Upper lobe of left lung (tissue), 6 donors: ENCODE data around the gene ARHGEF26. TPM values are rescaled to one million over a fixed set of nuclear protein-coding genes. Genes with fewer than 3 reads are reported as not detected.

Experiments
- ATAC-seq, 2 donors: fragments of 200-7000 bp; cut with Tn5 transposase; one replicate each; pipeline ENCODE4 v1.9.1; 2022; ENCODE audit warnings: mild to moderate bottlenecking in 2 of 2, moderate library complexity in 2 of 2; ENCODE audit not compliant: low FRiP score in 2 of 2
- DNase-seq, 2 donors: peaks; one replicate each; pipeline ENCODE4 v3.0.0-alpha.2; 2019 to 2020
- H3K27ac ChIP-seq, 4 donors: fragments of 200-600 bp; sonication (generic); one replicate each; pipeline ENCODE4 v1.5.1; 2016 to 2019
- H3K27me3 ChIP-seq, 4 donors: fragments of 200-600 bp; sonication (generic); one replicate each; pipeline ENCODE4 v1.5.1; 2017 to 2019
- H3K36me3 ChIP-seq, 4 donors: fragments of 200-600 bp; sonication (generic); one replicate each; pipeline ENCODE4 v1.5.1; 2016 to 2019
- H3K4me1 ChIP-seq, 4 donors: fragments of 200-600 bp; sonication (generic); one replicate each; pipeline ENCODE4 v1.5.1; 2018 to 2019
- H3K4me3 ChIP-seq, 4 donors: fragments of 200-600 bp; sonication (generic); one replicate each; pipeline ENCODE4 v1.5.1; 2017 to 2019; ENCODE audit warnings: mild to moderate bottlenecking in 2 of 4, moderate library complexity in 1 of 4
- H3K9me3 ChIP-seq, 4 donors: fragments of 200-600 bp; sonication (generic); one replicate each; pipeline ENCODE4 v1.5.1; 2018 to 2019
- EP300 ChIP-seq, 4 donors: sonication (generic); formaldehyde crosslinking; IDR thresholded peaks; one replicate each; pipeline ENCODE4 v1.5.1; 2017; ENCODE audit warnings: antibody characterized with exemption in 4 of 4, control low read depth in 2 of 4
- POLR2A ChIP-seq, 4 donors: fragments of 450-650 bp; IDR thresholded peaks; one replicate each; pipeline ENCODE4 v1.5.1; 2016 to 2017; ENCODE audit warnings: antibody characterized with exemption in 4 of 4, mild to moderate bottlenecking in 2 of 4
- POLR2AphosphoS5 ChIP-seq, 2 donors: sonication (generic); formaldehyde crosslinking; IDR thresholded peaks; one replicate each; pipeline ENCODE4 v1.5.1; 2017; ENCODE audit warnings: antibody characterized with exemption in 2 of 2
- WGBS, 2 donors: methylation state at CpG; one replicate each; pipeline ENCODE4 v1.1.5; 2017 to 2018; 5-methylcytosine and 5-hydroxymethylcytosine counted together
- total RNA-seq, 6 donors: library from RNA; depleted of rRNA in 4 of 6; stranded (reverse); fragments of >200 nt in 4 of 6; gene quantifications; one replicate each; pipeline versions ENCODE4 v1.1.0 to v1.2.1, GENCODE V29; 2016 to 2021
- TF ChIP-seq, protein P1 (sequence below), 6 experiments: fragments of 450-650 bp in 4 of 6; fragments of 200-600 bp in 2 of 6; sonication (generic) in 2 of 6; IDR thresholded peaks; one replicate each; pipeline ENCODE4 v1.5.1; 2016 to 2019; ENCODE audit warnings: antibody characterized with exemption in 6 of 6
- donor health status: DM: no; HTN: no; CAD: no; lungs with moderate emphysema.
- donor health status: DM: no; HTN: yes; CAD: no; lungs with severe emphysema.

ARHGEF26 gene
- total RNA-seq, 6 donors from 2014 or later: 49.3 to 110 (median 90.9) TPM

DNA sequence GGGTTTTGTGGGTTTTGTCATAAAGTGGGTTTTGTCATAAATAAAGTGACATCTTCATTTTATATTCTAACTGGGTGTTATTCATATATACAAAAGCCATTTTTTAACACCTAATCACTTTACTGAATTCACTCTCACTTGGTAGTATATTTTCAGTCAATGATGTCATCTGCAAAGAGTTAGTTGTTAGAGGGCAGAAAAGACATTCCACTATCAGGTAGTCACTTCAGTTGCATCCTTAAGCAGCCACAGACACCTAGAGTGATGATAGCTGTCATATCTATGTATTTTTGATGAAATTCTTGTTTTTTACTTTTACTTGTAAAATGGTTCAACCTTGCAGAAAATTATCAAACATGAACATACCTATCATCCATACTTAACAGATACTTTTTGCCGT lies 114.1 kb downstream of the ARHGEF26 start:
- H3K9me3 ChIP-seq: no peaks in the 10 kb centered on the region
- H3K27ac ChIP-seq: no peak overlapping the region
- no peak for TF ChIP-seq POLR2AphosphoS5 (IDR thresholded peaks at IDR 0.05)
- H3K36me3 ChIP-seq: peaks cover 0 to under 1% (median 0%) of the 10 kb centered on the region in 4 donors
- H3K4me1 ChIP-seq: peaks cover 0 to 12% (median 2%) of the 10 kb centered on the region in 4 donors
- no peak for DNase-seq
- WGBS, 2 donors: 91 to 100% methylated on average over 1 of the region's 1 CpG
- H3K4me3 ChIP-seq: no peak overlapping the region
- ATAC-seq: no peak
- no peaks in the 10 kb centered on the region for H3K27me3 ChIP-seq

DNA sequence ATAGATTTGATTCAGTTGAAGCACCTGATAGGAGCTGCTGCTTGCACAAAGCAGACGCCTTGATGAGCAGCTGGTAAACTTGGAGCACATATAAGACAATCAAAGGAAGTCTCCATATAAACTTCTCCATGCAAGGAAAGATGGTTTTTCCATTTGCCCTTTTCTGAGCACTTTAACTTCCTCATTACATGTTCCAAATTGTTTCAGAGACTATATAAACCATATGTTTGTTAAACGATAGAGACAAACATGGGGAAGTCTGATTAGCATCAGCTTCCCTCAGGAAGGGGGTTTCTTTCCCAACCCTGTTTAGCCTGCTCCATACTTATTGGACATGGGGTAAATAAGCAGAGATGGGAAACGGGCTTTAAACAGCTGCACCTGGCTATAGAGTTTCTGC lies 115.1 kb downstream of the ARHGEF26 start:
- WGBS, 2 donors: 47 to 52% methylated on average over 3 of the region's 3 CpGs
- Histone ChIP-seq H3K36me3 (peaks cover 0 to 5% (median under 1%) of the 10 kb centered on the region in 4 donors), H3K4me1 (peaks cover 0 to 7% (median 0%) of the 10 kb centered on the region in 4 donors), H3K27me3 (no peaks in the 10 kb centered on the region), H3K4me3 (no peak overlapping the region), H3K27ac (no peak overlapping the region), H3K9me3 (no peaks in the 10 kb centered on the region)
- ATAC-seq (no peak), DNase-seq (no peak)
- TF ChIP-seq EP300 (IDR thresholded peaks at IDR 0.05) (no peak), POLR2AphosphoS5 (IDR thresholded peaks at IDR 0.05) (no peak), POLR2A (IDR thresholded peaks at IDR 0.05) (no peak)
- TF ChIP-seq, protein P1, sequence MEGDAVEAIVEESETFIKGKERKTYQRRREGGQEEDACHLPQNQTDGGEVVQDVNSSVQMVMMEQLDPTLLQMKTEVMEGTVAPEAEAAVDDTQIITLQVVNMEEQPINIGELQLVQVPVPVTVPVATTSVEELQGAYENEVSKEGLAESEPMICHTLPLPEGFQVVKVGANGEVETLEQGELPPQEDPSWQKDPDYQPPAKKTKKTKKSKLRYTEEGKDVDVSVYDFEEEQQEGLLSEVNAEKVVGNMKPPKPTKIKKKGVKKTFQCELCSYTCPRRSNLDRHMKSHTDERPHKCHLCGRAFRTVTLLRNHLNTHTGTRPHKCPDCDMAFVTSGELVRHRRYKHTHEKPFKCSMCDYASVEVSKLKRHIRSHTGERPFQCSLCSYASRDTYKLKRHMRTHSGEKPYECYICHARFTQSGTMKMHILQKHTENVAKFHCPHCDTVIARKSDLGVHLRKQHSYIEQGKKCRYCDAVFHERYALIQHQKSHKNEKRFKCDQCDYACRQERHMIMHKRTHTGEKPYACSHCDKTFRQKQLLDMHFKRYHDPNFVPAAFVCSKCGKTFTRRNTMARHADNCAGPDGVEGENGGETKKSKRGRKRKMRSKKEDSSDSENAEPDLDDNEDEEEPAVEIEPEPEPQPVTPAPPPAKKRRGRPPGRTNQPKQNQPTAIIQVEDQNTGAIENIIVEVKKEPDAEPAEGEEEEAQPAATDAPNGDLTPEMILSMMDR (IDR thresholded peaks at IDR 0.05): no peak

DNA sequence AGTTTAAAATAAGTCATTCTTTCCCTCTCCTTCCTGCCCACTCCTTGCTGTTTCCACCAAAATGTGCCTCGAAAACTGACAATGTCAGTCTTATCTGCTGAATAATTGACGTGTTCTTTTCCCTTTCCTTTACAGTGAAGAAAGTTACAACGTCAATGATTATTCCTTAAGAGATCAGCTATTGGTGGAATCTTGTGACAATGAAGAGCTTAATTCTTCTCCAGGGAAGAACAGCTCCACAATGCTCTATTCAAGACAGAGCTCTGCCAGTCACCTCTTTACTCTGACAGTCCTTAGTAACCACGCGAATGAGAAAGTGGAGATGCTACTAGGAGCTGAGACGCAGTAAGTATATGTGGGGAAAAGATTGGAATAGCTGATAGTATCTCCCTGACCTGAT lies 119.0 kb downstream of the ARHGEF26 start:
- Histone ChIP-seq H3K27ac (no peak overlapping the region), H3K9me3 (no peaks in the 10 kb centered on the region), H3K27me3 (no peaks in the 10 kb centered on the region), H3K36me3 (peaks cover 0 to 6% (median 3%) of the 10 kb centered on the region in 4 donors), H3K4me3 (no peak overlapping the region), H3K4me1 (peaks cover 0 to 7% (median 7%) of the 10 kb centered on the region in 4 donors)
- TF ChIP-seq POLR2AphosphoS5 (IDR thresholded peaks at IDR 0.05) (no peak), POLR2A (IDR thresholded peaks at IDR 0.05) (no peak), EP300 (IDR thresholded peaks at IDR 0.05) (no peak)
- ATAC-seq: no peak
- WGBS, 2 donors: 86 to 90% methylated on average over 6 of the region's 6 CpGs
- no peak for DNase-seq

DNA sequence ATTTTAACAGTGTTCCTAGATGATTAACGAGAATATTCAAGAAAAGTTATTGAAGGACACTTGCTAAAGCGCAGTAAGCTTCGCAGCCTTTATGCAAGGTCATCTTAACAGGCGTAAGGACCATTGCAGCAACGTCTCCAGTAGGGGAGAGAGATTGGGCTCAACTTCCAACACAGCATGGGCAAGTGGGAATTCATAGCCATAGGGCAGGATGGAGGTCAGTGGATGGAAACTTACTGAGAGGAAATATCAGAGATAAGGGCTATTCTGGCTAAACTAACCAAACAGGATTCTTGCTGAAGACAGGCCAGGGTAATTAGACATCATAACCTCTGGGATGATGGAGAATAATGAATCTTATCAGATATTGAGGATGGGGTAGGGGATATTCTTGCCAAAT lies 120.3 kb downstream of the ARHGEF26 start:
- Histone ChIP-seq H3K9me3 (no peaks in the 10 kb centered on the region), H3K27ac (peak overlapping the region in 1 of 4 donors; percentile 14), H3K4me1 (peaks cover 0 to 7% (median 7%) of the 10 kb centered on the region in 4 donors), H3K4me3 (no peak overlapping the region), H3K27me3 (no peaks in the 10 kb centered on the region), H3K36me3 (peaks cover 0 to 6% (median 3%) of the 10 kb centered on the region in 4 donors)
- 92% methylated on average over 5 of the region's 5 CpGs for WGBS, 2 donors
- TF ChIP-seq POLR2AphosphoS5 (IDR thresholded peaks at IDR 0.05): no peak
- TF ChIP-seq, protein P1 (IDR thresholded peaks at IDR 0.05): no peak
- no peak for TF ChIP-seq POLR2A (IDR thresholded peaks at IDR 0.05)
- no peak for ATAC-seq
- no peak for DNase-seq

DNA sequence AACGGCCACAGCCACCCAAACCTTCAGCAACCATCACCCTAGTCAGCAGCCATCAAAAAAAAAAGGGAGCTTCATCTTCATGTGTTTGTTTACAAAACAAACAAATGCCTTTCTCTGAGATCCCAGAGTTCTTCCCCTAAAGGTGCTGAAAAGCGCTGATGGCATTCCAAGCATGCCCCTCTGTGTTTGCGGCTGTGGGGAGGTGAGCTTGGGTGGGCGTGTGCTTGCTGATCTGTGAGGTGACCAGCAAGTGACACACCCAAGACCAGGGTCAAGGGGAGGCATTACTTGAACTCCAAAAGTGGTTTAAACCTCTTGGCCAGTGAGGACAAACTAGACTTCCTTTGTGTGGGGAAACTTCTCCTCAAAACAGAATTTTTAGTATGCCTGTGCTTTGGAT lies 121.6 kb downstream of the ARHGEF26 start:
- Histone ChIP-seq H3K4me3 (no peak overlapping the region), H3K4me1 (peaks cover 0 to 9% (median 7%) of the 10 kb centered on the region in 4 donors), H3K9me3 (no peaks in the 10 kb centered on the region), H3K27me3 (no peaks in the 10 kb centered on the region), H3K27ac (peak overlapping the region in 3 of 4 donors; percentile 10 to 65 (median 62)), H3K36me3 (peaks cover 0 to 7% (median 3%) of the 10 kb centered on the region in 4 donors)
- TF ChIP-seq POLR2AphosphoS5 (IDR thresholded peaks at IDR 0.05): no peak
- DNase-seq (no peak), ATAC-seq (peak in 1 of 2 donors; percentile 13)
- WGBS, 2 donors: 85 to 86% methylated on average over 4 of the region's 4 CpGs

DNA sequence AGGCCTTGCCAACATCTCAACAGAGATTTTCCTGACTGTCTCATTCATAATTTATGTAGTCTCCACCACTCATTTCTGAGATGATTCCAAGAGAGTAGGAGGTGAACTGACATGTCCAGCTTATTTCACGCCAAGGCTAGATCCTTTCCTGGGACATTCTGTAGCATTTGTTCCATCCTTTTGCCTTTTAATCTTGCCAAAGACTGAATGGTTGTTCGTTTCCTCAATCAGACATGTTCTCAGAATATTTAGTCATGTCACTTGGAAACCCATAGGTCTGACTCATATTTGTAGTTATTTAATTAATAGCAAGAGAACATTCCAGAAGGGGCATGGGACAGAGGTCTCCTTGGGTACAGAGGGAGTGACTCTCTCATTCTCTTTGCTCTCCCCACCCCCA lies 122.2 kb downstream of the ARHGEF26 start:
- ATAC-seq (peak in 1 of 2 donors; percentile 76), DNase-seq (no peak)
- Histone ChIP-seq H3K4me1 (peaks cover 0 to 13% (median 4%) of the 10 kb centered on the region in 4 donors), H3K9me3 (no peaks in the 10 kb centered on the region), H3K27ac (peak overlapping the region in 2 of 4 donors; percentile 10 to 65), H3K27me3 (no peaks in the 10 kb centered on the region), H3K36me3 (peaks cover 0 to 11% (median 3%) of the 10 kb centered on the region in 4 donors), H3K4me3 (no peak overlapping the region)
- WGBS, 2 donors: 62 to 66% methylated on average over 2 of the region's 2 CpGs
- TF ChIP-seq, protein P1 (IDR thresholded peaks at IDR 0.05): no peak
- TF ChIP-seq POLR2A (IDR thresholded peaks at IDR 0.05) (no peak), EP300 (IDR thresholded peaks at IDR 0.05) (no peak), POLR2AphosphoS5 (IDR thresholded peaks at IDR 0.05) (no peak)
